Measurements from ENCODE around the gene RND3. TPM values are rescaled to one million over a fixed set of nuclear protein-coding genes. Genes with fewer than 3 reads are reported as not detected.

The RND3 gene
- total RNA-seq, 3 donors from 2014 or later, result 42.2 to 80.1 (median 57.5) TPM

DNA sequence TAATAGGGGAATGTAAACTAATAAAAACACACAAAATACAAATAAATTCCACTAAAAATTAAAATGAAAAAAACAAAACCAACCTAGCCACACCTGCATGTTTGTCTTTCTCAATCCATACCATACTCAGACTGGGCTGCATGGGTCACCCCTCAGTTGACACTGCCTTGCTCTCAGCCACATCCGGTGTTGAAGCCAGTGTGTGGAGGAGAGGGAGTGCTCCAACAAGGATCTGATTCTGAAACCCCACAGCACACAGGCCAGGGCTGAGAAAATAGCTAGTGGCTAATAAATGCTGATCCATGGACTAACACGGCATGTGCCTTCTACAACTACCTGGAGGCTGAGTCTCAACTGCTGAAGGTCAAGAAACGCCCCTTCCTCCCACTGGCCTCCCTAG is 13.7 kb downstream of the RND3 start:
- DNase-seq (no peak), ATAC-seq (no peak)
- H3K4me3 ChIP-seq, result no peak overlapping the region
- no peak for TF ChIP-seq CTCF (IDR thresholded peaks at IDR 0.05)
- peaks cover 49% of the 10 kb centered on the region for H3K4me1 ChIP-seq (ENCODE audit: low read depth)
- H3K9me3 ChIP-seq, result no peaks in the 10 kb centered on the region
- peaks cover 8% of the 10 kb centered on the region for H3K36me3 ChIP-seq (ENCODE audit: low read depth)
- intact Hi-C loops (cut with DNase I, micrococcal nuclease), result no loop called here

DNA sequence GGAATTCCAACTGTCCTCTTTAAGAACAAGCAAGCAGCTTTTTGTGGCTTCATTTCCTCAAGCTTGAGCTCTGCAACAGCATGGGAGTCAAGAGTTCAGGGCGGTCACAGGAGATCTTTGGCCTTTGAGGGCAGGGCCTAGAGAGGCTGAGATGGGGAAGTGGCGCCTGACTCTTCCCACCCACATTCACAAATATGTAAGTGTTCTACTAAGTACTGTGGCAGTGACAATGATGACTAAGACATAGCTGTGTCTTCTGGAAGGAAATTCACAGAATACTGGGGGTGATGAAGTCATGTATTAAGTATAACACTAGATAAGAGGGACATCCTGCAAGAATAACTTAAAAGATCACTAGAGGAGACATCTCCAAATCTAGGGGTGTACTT is 15.0 kb downstream of the RND3 start:
- Histone ChIP-seq H3K4me1 (ENCODE audit: low read depth) (peaks cover 40% of the 10 kb centered on the region), H3K4me3 (no peak overlapping the region), H3K36me3 (ENCODE audit: low read depth) (peaks cover 8% of the 10 kb centered on the region), H3K9me3 (no peaks in the 10 kb centered on the region)
- intact Hi-C loops (cut with DNase I, micrococcal nuclease), result no loop called here
- peak; percentile 55 to 72 (median 71) for DNase-seq
- TF ChIP-seq CTCF (IDR thresholded peaks at IDR 0.05), result no peak
- ATAC-seq, result peak; percentile 81

- intact Hi-C loops (cut with DNase I, micrococcal nuclease), result no loop called here
- H3K4me3 ChIP-seq, result no peak overlapping the region
Observed at GRCh38 chr2:150471813-150472510, 15.5 kb downstream of the RND3 start.

GRCh38 chr2:150470435-150470834 is 17.0 kb downstream of the RND3 start:
- ATAC-seq (no peak), DNase-seq (no peak)
- Histone ChIP-seq H3K9me3 (no peaks in the 10 kb centered on the region), H3K4me3 (no peak overlapping the region), H3K4me1 (ENCODE audit: low read depth) (peaks cover 26% of the 10 kb centered on the region), H3K36me3 (ENCODE audit: low read depth) (peaks cover 8% of the 10 kb centered on the region)
- intact Hi-C loops (cut with DNase I, micrococcal nuclease), result no loop called here
- no peak for TF ChIP-seq CTCF (IDR thresholded peaks at IDR 0.05)

More at GRCh38 chr2:150471813-150472510, 15.5 kb downstream of the RND3 start:
- DNase-seq, result no peak
- TF ChIP-seq CTCF (IDR thresholded peaks at IDR 0.05), result no peak
- ATAC-seq, result no peak
- peaks cover 8% of the 10 kb centered on the region for H3K36me3 ChIP-seq (ENCODE audit: low read depth)
- H3K9me3 ChIP-seq, result no peaks in the 10 kb centered on the region
- H3K4me1 ChIP-seq (ENCODE audit: low read depth), result peaks cover 36% of the 10 kb centered on the region

- H3K4me1 ChIP-seq (ENCODE audit: low read depth), result peaks cover 22% of the 10 kb centered on the region
- no peaks in the 10 kb centered on the region for H3K9me3 ChIP-seq
- intact Hi-C loops (cut with DNase I, micrococcal nuclease), result no loop called here
- DNase-seq (no peak), ATAC-seq (no peak)
- no peak for TF ChIP-seq CTCF (IDR thresholded peaks at IDR 0.05)
- H3K4me3 ChIP-seq, result no peak overlapping the region
- H3K36me3 ChIP-seq (ENCODE audit: low read depth), result peaks cover 8% of the 10 kb centered on the region
Observed at GRCh38 chr2:150469706-150470274, 17.7 kb downstream of the RND3 start.

All from mucosa of descending colon (tissue), 3 donors.